Caco-2 (cell line): Measurements from ENCODE around the gene ASTN2. TPM values are rescaled to one million over a fixed set of nuclear protein-coding genes. Genes with fewer than 3 reads are reported as not detected.
A peak's percentile ranks its signal among the peaks of the same experiment; 100 is the strongest.

ENCODE experiments used
- BruUV-seq: library from RNA; stranded (reverse); fragments of 400-500 nt; replicated peaks from 2 replicates; lab custom pipeline; 2021; lab: Mats Ljungman, UMichigan
- CTCF ChIA-PET: fragments of 300-600 bp; sonication (Branson Sonifier 250); formaldehyde crosslinking; loops from one replicate; lab custom pipeline; 2022; ENCODE audit warnings: antibody characterized with exemption; lab: Charles Lee
- POLR2A ChIA-PET: fragments of 300-600 bp; sonication (Branson Sonifier 250); formaldehyde crosslinking; loops from one replicate; lab custom pipeline; 2022; ENCODE audit warnings: antibody characterized with exemption; lab: Charles Lee
- DNase-seq, 2 experiments: peaks; one replicate each; pipeline versions ENCODE4 v3.0.0 to v3.0.0-alpha.2; 2020 to 2022
- H3K27me3 ChIP-seq: replicated peaks from 2 replicates; pipeline ENCODE4 v1.6.0; 2011; ENCODE audit warnings: low read length; ENCODE audit not compliant: control insufficient read depth, insufficient read depth
- H3K36me3 ChIP-seq: 2 replicates; pipeline ENCODE4 v1.5.1; 2011; ENCODE audit warnings: low read length; ENCODE audit not compliant: control insufficient read depth, insufficient read depth
- H3K4me1 ChIP-seq: fragments of 250-450 bp; sonication (Bioruptor Pico); 2 replicates; pipeline ENCODE4 v1.5.1; 2020; ENCODE audit warnings: mild to moderate bottlenecking
- H3K4me3 ChIP-seq: 2 replicates; pipeline ENCODE4 v1.5.1; 2011; ENCODE audit warnings: low read depth, mild to moderate bottlenecking, control low read depth, low read length
- H3K9me3 ChIP-seq: fragments of 250-450 bp; sonication (Bioruptor Pico); 2 replicates; pipeline ENCODE4 v1.5.1; 2020; ENCODE audit warnings: mild to moderate bottlenecking, moderate library complexity
- H3K27ac Mint-ChIP-seq: one replicate; pipeline ENCODE4 v1.8.0; 2022; ENCODE audit warnings: mixed read lengths; ENCODE audit not compliant: unreplicated experiment
- H3K27me3 Mint-ChIP-seq: one replicate; pipeline ENCODE4 v1.8.0; 2022; ENCODE audit warnings: mixed read lengths; ENCODE audit not compliant: insufficient read depth, unreplicated experiment
- H3K36me3 Mint-ChIP-seq: one replicate; pipeline ENCODE4 v1.8.0; 2022; ENCODE audit warnings: mild to moderate bottlenecking, mixed read lengths; ENCODE audit not compliant: insufficient read depth, unreplicated experiment
- H3K4me1 Mint-ChIP-seq: one replicate; pipeline ENCODE4 v1.8.0; 2022; ENCODE audit warnings: low read depth, mixed read lengths; ENCODE audit not compliant: unreplicated experiment
- H3K4me3 Mint-ChIP-seq: one replicate; pipeline ENCODE4 v1.8.0; 2022; ENCODE audit warnings: mild to moderate bottlenecking, moderate library complexity, mixed read lengths; ENCODE audit not compliant: unreplicated experiment
- H3K9me3 Mint-ChIP-seq: one replicate; pipeline ENCODE4 v1.8.0; 2022; ENCODE audit warnings: mixed read lengths; ENCODE audit not compliant: unreplicated experiment
- intact Hi-C: fragments of 100-400 bp; cut with micrococcal nuclease; formaldehyde crosslinking; loops from one replicate; pipeline ENCODE4 v1.10.0; 2022; ENCODE audit not compliant: unreplicated experiment
- total RNA-seq: library from RNA; stranded (reverse); gene quantifications from 2 replicates; pipeline ENCODE4 v1.2.3, GENCODE V29; 2022
- TF ChIP-seq, protein P1 (sequence below), 2 experiments: fragments of 200-600 bp in 1 of 2; IDR thresholded peaks; 1 replicate in 1 of 2; 2 replicates in 1 of 2; pipeline versions ENCODE4 v1.5.1 to v1.8.0; 2011 to 2022; ENCODE audit warnings: antibody characterized with exemption in 1 of 2, control low read depth in 1 of 2, inconsistent platforms in 1 of 2, low read depth in 1 of 2, low read length in 1 of 2, mild to moderate bottlenecking in 1 of 2, moderate library complexity in 1 of 2; ENCODE audit not compliant: insufficient read depth in 1 of 2, severe bottlenecking in 1 of 2, unreplicated experiment in 1 of 2

Gene ASTN2
- total RNA-seq, 1 experiment from 2014 or later = 12.7 TPM

DNA sequence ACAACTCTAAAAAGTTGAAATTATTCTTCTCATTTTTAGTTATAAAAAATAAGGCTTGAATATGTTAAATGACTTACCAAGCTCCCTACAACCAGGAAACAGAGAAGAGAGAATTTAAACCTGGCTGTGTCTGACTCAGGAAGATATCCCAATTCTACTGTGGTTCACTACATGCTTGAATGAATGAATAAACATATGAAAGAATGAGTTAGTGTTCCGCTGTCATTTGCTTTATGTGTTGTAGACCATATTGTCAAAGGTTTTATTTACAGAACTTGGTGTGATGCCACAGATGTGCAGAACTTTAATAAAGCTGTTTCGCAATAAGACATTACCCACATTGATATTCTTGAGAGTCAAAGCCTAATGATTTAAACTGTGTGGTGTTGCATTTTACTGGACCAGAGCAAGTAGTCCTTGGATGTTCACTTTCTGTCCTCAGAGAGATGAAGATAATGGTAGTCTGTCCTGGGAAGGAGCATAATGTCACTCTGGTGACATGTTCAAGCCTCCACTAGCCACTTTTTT lies 414.6 kb downstream of the ASTN2 start:
- no peaks in the 10 kb centered on the region for H3K9me3 ChIP-seq
- Mint-ChIP-seq H3K4me1 (no peaks in the 10 kb centered on the region), H3K4me3 (no peak overlapping the region), H3K9me3 (no peaks in the 10 kb centered on the region), H3K36me3 (no peaks in the 10 kb centered on the region), H3K27me3 (peaks cover 7% of the 10 kb centered on the region), H3K27ac (no peak overlapping the region)
- no peak for DNase-seq
- no peak overlapping the region for H3K4me3 ChIP-seq
- intact Hi-C loops = no loop called here
- H3K27me3 ChIP-seq = no peaks in the 10 kb centered on the region
- BruUV-seq = no TSS peak
- ChIA-PET CTCF (no interaction called here), POLR2A (no interaction called here)
- no peaks in the 10 kb centered on the region for H3K36me3 ChIP-seq
- no peaks in the 10 kb centered on the region for H3K4me1 ChIP-seq
- TF ChIP-seq, protein P1, sequence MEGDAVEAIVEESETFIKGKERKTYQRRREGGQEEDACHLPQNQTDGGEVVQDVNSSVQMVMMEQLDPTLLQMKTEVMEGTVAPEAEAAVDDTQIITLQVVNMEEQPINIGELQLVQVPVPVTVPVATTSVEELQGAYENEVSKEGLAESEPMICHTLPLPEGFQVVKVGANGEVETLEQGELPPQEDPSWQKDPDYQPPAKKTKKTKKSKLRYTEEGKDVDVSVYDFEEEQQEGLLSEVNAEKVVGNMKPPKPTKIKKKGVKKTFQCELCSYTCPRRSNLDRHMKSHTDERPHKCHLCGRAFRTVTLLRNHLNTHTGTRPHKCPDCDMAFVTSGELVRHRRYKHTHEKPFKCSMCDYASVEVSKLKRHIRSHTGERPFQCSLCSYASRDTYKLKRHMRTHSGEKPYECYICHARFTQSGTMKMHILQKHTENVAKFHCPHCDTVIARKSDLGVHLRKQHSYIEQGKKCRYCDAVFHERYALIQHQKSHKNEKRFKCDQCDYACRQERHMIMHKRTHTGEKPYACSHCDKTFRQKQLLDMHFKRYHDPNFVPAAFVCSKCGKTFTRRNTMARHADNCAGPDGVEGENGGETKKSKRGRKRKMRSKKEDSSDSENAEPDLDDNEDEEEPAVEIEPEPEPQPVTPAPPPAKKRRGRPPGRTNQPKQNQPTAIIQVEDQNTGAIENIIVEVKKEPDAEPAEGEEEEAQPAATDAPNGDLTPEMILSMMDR (IDR thresholded peaks at IDR 0.05; ENCODE audit: insufficient read depth in 1 of 2, low read depth in 1 of 2, low read length in 1 of 2, severe bottlenecking in 1 of 2, unreplicated experiment in 1 of 2) = no peak

DNA sequence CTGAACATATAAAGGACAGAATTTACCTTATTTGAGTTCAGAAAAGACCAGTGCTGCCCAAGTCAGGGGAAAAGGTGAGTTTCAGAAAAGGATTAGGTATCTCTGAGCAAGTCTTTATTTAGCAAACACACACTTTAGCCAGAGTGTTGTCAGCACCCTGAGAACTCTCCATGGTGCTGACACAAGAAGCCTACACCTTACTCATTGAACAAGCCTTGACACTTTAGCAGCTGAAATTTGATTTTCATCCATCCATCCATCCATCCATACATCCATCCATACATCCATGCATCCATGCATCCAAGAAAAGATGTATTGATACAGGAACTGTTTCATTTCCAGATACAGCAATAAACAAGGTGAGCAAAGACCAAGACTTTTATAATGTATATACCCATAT lies 416.6 kb downstream of the ASTN2 start:
- TF ChIP-seq, protein P1 (IDR thresholded peaks at IDR 0.05; ENCODE audit: insufficient read depth in 1 of 2, low read depth in 1 of 2, low read length in 1 of 2, severe bottlenecking in 1 of 2, unreplicated experiment in 1 of 2) = no peak
- no peaks in the 10 kb centered on the region for H3K9me3 ChIP-seq
- intact Hi-C loops = loop anchor here (2.0 kb wide), 1 partner anchor 36 kb away; no protein-coding TSS in a partner anchor

DNA sequence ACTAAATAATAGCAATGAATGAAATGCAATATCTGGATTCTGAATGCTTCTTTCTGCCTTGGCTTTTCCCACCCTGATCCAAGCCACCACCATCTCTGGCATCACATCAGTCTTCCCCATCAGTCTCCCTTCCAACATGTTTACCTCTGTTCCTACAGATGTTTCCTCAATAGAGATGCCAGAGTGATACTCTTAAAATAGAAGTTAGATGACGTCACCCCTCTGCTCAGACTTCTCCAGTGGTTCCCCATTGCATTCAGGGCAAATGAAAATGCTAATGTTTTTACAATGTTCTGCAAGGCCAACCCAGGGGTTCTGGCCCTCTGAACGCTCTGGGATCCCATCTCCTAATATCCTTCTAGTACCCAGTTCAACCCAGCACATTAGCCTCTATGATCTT lies 422.0 kb downstream of the ASTN2 start:
- Mint-ChIP-seq H3K27ac (no peak overlapping the region), H3K4me1 (no peaks in the 10 kb centered on the region), H3K27me3 (peaks cover 2% of the 10 kb centered on the region), H3K36me3 (no peaks in the 10 kb centered on the region), H3K4me3 (no peak overlapping the region), H3K9me3 (no peaks in the 10 kb centered on the region)
- no peaks in the 10 kb centered on the region for H3K9me3 ChIP-seq
- H3K4me3 ChIP-seq = no peak overlapping the region
- no peaks in the 10 kb centered on the region for H3K36me3 ChIP-seq
- BruUV-seq = no TSS peak
- no peaks in the 10 kb centered on the region for H3K4me1 ChIP-seq
- ChIA-PET POLR2A (no interaction called here), CTCF (no interaction called here)
- DNase-seq = no peak
- no peaks in the 10 kb centered on the region for H3K27me3 ChIP-seq
- intact Hi-C loops = no loop called here
- TF ChIP-seq, protein P1 (IDR thresholded peaks at IDR 0.05; ENCODE audit: insufficient read depth in 1 of 2, low read depth in 1 of 2, low read length in 1 of 2, severe bottlenecking in 1 of 2, unreplicated experiment in 1 of 2) = no peak

More for the DNA sequence above, 416.6 kb downstream of the ASTN2 start:
- no peaks in the 10 kb centered on the region for H3K27me3 ChIP-seq
- no peaks in the 10 kb centered on the region for H3K4me1 ChIP-seq
- peak in 1 of 2 experiments; percentile 19 for DNase-seq
- Mint-ChIP-seq H3K27ac (no peak overlapping the region), H3K9me3 (no peaks in the 10 kb centered on the region), H3K27me3 (peaks cover 7% of the 10 kb centered on the region), H3K4me3 (no peak overlapping the region), H3K36me3 (no peaks in the 10 kb centered on the region), H3K4me1 (no peaks in the 10 kb centered on the region)
- BruUV-seq = no TSS peak
- CTCF ChIA-PET = no interaction called here
- no peak overlapping the region for H3K4me3 ChIP-seq
- no peaks in the 10 kb centered on the region for H3K36me3 ChIP-seq
- POLR2A ChIA-PET = no interaction called here
